K562 (cell line): ENCODE data around the gene PLCB3. TPM values are rescaled to one million over a fixed set of nuclear protein-coding genes. Genes with fewer than 3 reads are reported as not detected.
A peak's percentile ranks its signal among the peaks of the same experiment; 100 is the strongest.

ENCODE experiments used
- ATAC-seq: fragments of 200-7000 bp; cut with Tn5 transposase; 3 replicates; pipeline ENCODE4 v1.9.1; 2020; ENCODE audit warnings: moderate library complexity
- BruUV-seq: library from RNA; stranded (reverse); fragments of 400-500 nt; replicated peaks from 2 replicates; lab custom pipeline; 2021; lab: Mats Ljungman, UMichigan
- CTCF ChIA-PET: fragments of 300-600 bp; formaldehyde crosslinking; extraction: SDS; loops from one replicate; lab custom pipeline; 2021; ENCODE audit warnings: low intra/inter-chr PET ratio; lab: Yijun Ruan, JAX
- POLR2A ChIA-PET: fragments of 300-600, 350-650 bp; sonication (Branson Sonifier 250); formaldehyde crosslinking; extraction: SDS; loops from one replicate; lab custom pipeline; 2021; ENCODE audit warnings: antibody characterized with exemption, inconsistent platforms; lab: Yijun Ruan, JAX
- DNase-seq, 4 experiments: peaks; one replicate each; pipeline versions ENCODE4 v3.0.0 to v3.0.0-alpha.2; 2011 to 2018; ENCODE audit warnings: low spot score in 3 of 4, mixed read lengths in 3 of 4; ENCODE audit errors: extremely low read depth in 1 of 4
- FAIRE-seq: peaks from 2 replicates; lab custom pipeline; 2011; peaks lifted over from hg19 to GRCh38; lab: Jason Lieb, UNC
- H2AFZ ChIP-seq: 2 replicates; pipeline ENCODE4 v1.6.0; 2011; ENCODE audit warnings: low read depth, low read length, control low read depth, inconsistent platforms
- H3K27ac ChIP-seq: fragments of 200-600 bp; 3 replicates; pipeline ENCODE4 v1.8.0; 2011; ENCODE audit warnings: low read depth, mild to moderate bottlenecking, control low read depth, inconsistent platforms, low read length, moderate library complexity, mixed read lengths; ENCODE audit errors: extremely low read depth
- H3K27me3 ChIP-seq, 2 experiments: fragments of 300-600 bp in 1 of 2; 2 replicates in 1 of 2; 3 replicates in 1 of 2; pipeline versions ENCODE4 v1.6.0 to v1.8.0; 2011; ENCODE audit warnings: inconsistent platforms in 2 of 2, low read length in 2 of 2, mild to moderate bottlenecking in 1 of 2, mixed read lengths in 1 of 2, moderate library complexity in 1 of 2; ENCODE audit not compliant: control insufficient read depth in 2 of 2, insufficient read depth in 2 of 2
- H3K36me3 ChIP-seq: fragments of 300-600 bp; 3 replicates; pipeline ENCODE4 v1.8.0; 2011; ENCODE audit warnings: mild to moderate bottlenecking, low read length, inconsistent platforms; ENCODE audit not compliant: control insufficient read depth, insufficient read depth
- H3K4me1 ChIP-seq, 2 experiments: fragments of 200-600 bp in 1 of 2; replicated peaks in 1 of 2; 2 replicates in 1 of 2; 3 replicates in 1 of 2; pipeline versions ENCODE4 v1.5.1 to v1.8.0; 2011; ENCODE audit warnings: inconsistent platforms in 2 of 2, low read length in 2 of 2, mild to moderate bottlenecking in 1 of 2, mixed read lengths in 1 of 2, moderate library complexity in 1 of 2; ENCODE audit not compliant: control insufficient read depth in 2 of 2, insufficient read depth in 2 of 2
- H3K4me2 ChIP-seq: 2 replicates; pipeline ENCODE4 v1.6.1; 2011; ENCODE audit warnings: low read length, control low read depth, inconsistent platforms, mixed read lengths; ENCODE audit not compliant: insufficient read depth
- H3K4me3 ChIP-seq: fragments of 200-600 bp; sonication (generic), shearing (Covaris generic); 2 replicates; pipeline ENCODE4 v1.5.1; 2016; ENCODE audit warnings: control low read depth, inconsistent platforms
- H3K79me2 ChIP-seq: fragments of 200-600 bp; 3 replicates; pipeline ENCODE4 v1.8.0; 2011; ENCODE audit warnings: low read length, inconsistent platforms; ENCODE audit not compliant: control insufficient read depth, insufficient read depth
- H3K9ac ChIP-seq, 2 experiments: 2 replicates each; pipeline versions ENCODE4 v1.6.0 to v1.6.1; 2011; ENCODE audit warnings: low read depth in 2 of 2, low read length in 2 of 2, control low read depth in 1 of 2, inconsistent platforms in 1 of 2, mild to moderate bottlenecking in 1 of 2, mixed read lengths in 1 of 2; ENCODE audit not compliant: insufficient read depth in 1 of 2
- H3K9me1 ChIP-seq: one replicate; pipeline ENCODE4 v1.6.0; 2011; ENCODE audit warnings: inconsistent platforms, mild to moderate bottlenecking, low read length, moderate library complexity; ENCODE audit not compliant: control insufficient read depth, insufficient read depth
- H3K9me3 ChIP-seq: replicated peaks from 2 replicates; pipeline ENCODE4 v1.5.1; 2011; ENCODE audit warnings: low read depth, low read length, inconsistent platforms; ENCODE audit not compliant: control insufficient read depth, insufficient read depth
- H4K20me1 ChIP-seq: replicated peaks from 2 replicates; pipeline ENCODE4 v1.6.1; 2011; ENCODE audit warnings: low read length, inconsistent platforms, mixed read lengths; ENCODE audit not compliant: control insufficient read depth, insufficient read depth
- CREB1 ChIP-seq, 2 experiments: sonication (generic) in 1 of 2; formaldehyde crosslinking in 1 of 2; IDR thresholded peaks; 2 replicates each; pipeline versions ENCODE4 v1.6.1 to v1.8.0; 2012 to 2022; ENCODE audit warnings: inconsistent platforms in 1 of 2, mild to moderate bottlenecking in 1 of 2, missing genetic modification reagents in 1 of 2, moderate library complexity in 1 of 2
- DLX4 ChIP-seq: fragments of 250-450 bp; sonication (Bioruptor Pico); IDR thresholded peaks from 2 replicates; pipeline ENCODE4 v1.6.1; 2021; ENCODE audit warnings: mild to moderate bottlenecking
- ETV6 ChIP-seq, 3 experiments: fragments of 150-350 bp in 1 of 3; sonication (generic) in 1 of 3; formaldehyde crosslinking in 1 of 3; IDR thresholded peaks; 2 replicates each; pipeline versions ENCODE4 v1.6.1 to v1.8.0; 2014 to 2022; ENCODE audit warnings: borderline replicate concordance in 2 of 3, low read depth in 2 of 3, antibody characterized with exemption in 1 of 3, low read length in 1 of 3, mild to moderate bottlenecking in 1 of 3, missing genetic modification reagents in 1 of 3
- FOXP1 ChIP-seq: sonication (generic); formaldehyde crosslinking; IDR thresholded peaks from 2 replicates; pipeline ENCODE4 v1.8.0; 2022; ENCODE audit warnings: mild to moderate bottlenecking, missing genetic modification reagents
- JUN ChIP-seq, 2 experiments: sonication (generic) in 1 of 2; formaldehyde crosslinking in 1 of 2; IDR thresholded peaks; 2 replicates each; pipeline versions ENCODE4 v1.6.1 to v1.8.0; 2012 to 2022; ENCODE audit warnings: borderline replicate concordance in 2 of 2, mild to moderate bottlenecking in 2 of 2, improper control_type of control experiment in 1 of 2, low read depth in 1 of 2, low read length in 1 of 2, missing genetic modification reagents in 1 of 2
- KDM5B ChIP-seq: fragments of 200-600 bp; sonication (generic); IDR thresholded peaks from 2 replicates; pipeline ENCODE4 v1.6.1; 2012; ENCODE audit warnings: low read depth, mild to moderate bottlenecking, moderate library complexity, low read length, control low read depth, inconsistent platforms; ENCODE audit not compliant: insufficient replicate concordance
- NR4A1 ChIP-seq, 2 experiments: fragments of 250-450 bp in 1 of 2; fragments of 450-650 bp in 1 of 2; sonication (Bioruptor Pico) in 1 of 2; IDR thresholded peaks; 2 replicates each; pipeline versions ENCODE4 v1.4.0 to v1.6.1; 2016 to 2020; ENCODE audit warnings: mild to moderate bottlenecking in 2 of 2, missing compliant biosample characterization in 1 of 2, missing genetic modification characterization in 1 of 2, moderate library complexity in 1 of 2
- RCOR1 ChIP-seq, 2 experiments: IDR thresholded peaks; 2 replicates each; pipeline ENCODE4 v1.6.1; 2012; ENCODE audit warnings: low read depth in 2 of 2, low read length in 2 of 2, borderline replicate concordance in 1 of 2, improper control_type of control experiment in 1 of 2
- SP2 ChIP-seq: IDR thresholded peaks from 2 replicates; pipeline ENCODE4 v1.6.1; 2011; ENCODE audit warnings: mild to moderate bottlenecking, low read depth, low read length, moderate library complexity; ENCODE audit not compliant: poor library complexity, severe bottlenecking; ENCODE audit errors: extremely low read depth
- ZNF408 ChIP-seq: fragments of 250-450 bp; sonication (Bioruptor Pico); IDR thresholded peaks from 2 replicates; pipeline ENCODE4 v1.4.0; 2020; ENCODE audit warnings: low read depth, mild to moderate bottlenecking, moderate library complexity
- ZNF561 ChIP-seq: fragments of 450-650 bp; formaldehyde crosslinking; conservative IDR thresholded peaks from 2 replicates; pipeline ENCODE4 v1.4.0; 2020; ENCODE audit warnings: mild to moderate bottlenecking, moderate library complexity
- ZNF707 ChIP-seq: fragments of 250-450 bp; sonication (Bioruptor Pico); conservative IDR thresholded peaks from 2 replicates; pipeline ENCODE4 v1.8.0; 2022; ENCODE audit warnings: inconsistent platforms, mild to moderate bottlenecking, moderate library complexity
- ZNF830 ChIP-seq: fragments of 250-450 bp; sonication (Bioruptor Pico); IDR thresholded peaks from 2 replicates; pipeline ENCODE4 v1.5.0; 2021; ENCODE audit warnings: mild to moderate bottlenecking
- ZZZ3 ChIP-seq: fragments of 450-650 bp; IDR thresholded peaks from 2 replicates; pipeline ENCODE4 v1.6.1; 2016; ENCODE audit warnings: antibody characterized with exemption, mild to moderate bottlenecking, moderate library complexity
- WGBS: fragments of 100-300 bp; shearing (Covaris generic); methylation state at CpG from one replicate; pipeline ENCODE4 v1.1.6; 2016; ENCODE audit warnings: low coverage, mixed read lengths; ENCODE audit not compliant: insufficient coverage; ENCODE audit errors: missing lambda C conversion rate; 5-methylcytosine and 5-hydroxymethylcytosine counted together
- in situ Hi-C: fragments of 300-500 bp; cut with MboI; formaldehyde crosslinking; loops from 4 replicates; pipeline ENCODE4 v1.15.0; 2018; ENCODE audit warnings: inconsistent platforms, mixed read lengths
- intact Hi-C: fragments of 100-400 bp; cut with micrococcal nuclease; formaldehyde crosslinking; loops from 2 replicates; pipeline ENCODE4 v1.14.2; 2022
- polyA plus RNA-seq, 8 experiments: library from polyadenylated mRNA; depleted of rRNA in 4 of 8; stranded (reverse) in 5 of 8; unstranded in 3 of 8; fragments of >200 nt; fragmentation: Nextera tagmentation in 2 of 8; fragmentation: Illumina TruSeq in 1 of 8; extraction: Ambion mirVana in 2 of 8; extraction: Trizol in 1 of 8; gene quantifications; 2 replicates each; pipeline versions ENCODE4 v1.2.1 to v1.2.3, GENCODE V29; 2011 to 2014; ENCODE audit warnings: inconsistent platforms in 1 of 8, missing spikeins in 1 of 8
- total RNA-seq, 7 experiments: library from RNA; depleted of rRNA in 6 of 7; stranded (reverse); fragments of >200 nt in 6 of 7; fragmentation: Illumina TruSeq in 2 of 7; extraction: Trizol in 2 of 7; gene quantifications; 2 replicates each; pipeline versions ENCODE4 v1.2.1 to v1.2.3, GENCODE V29; 2011 to 2021; ENCODE audit warnings: low replicate concordance in 1 of 7
- TF ChIP-seq, protein P1 (sequence below): sonication (generic); formaldehyde crosslinking; IDR thresholded peaks from 2 replicates; pipeline ENCODE4 v1.8.1; 2022; ENCODE audit warnings: missing genetic modification reagents
- TF ChIP-seq, protein P2 (sequence below): IDR thresholded peaks from 2 replicates; pipeline ENCODE4 v1.6.1; 2011; ENCODE audit not compliant: insufficient read length; ENCODE audit errors: extremely low read depth

The PLCB3 gene
- total and polyA plus RNA-seq, 9 of the 15 experiments (the other 6 are each of a cell fraction or from before 2014, with no cell fraction given): 0.31 to 44.8 (median 14.6) TPM

- Histone ChIP-seq H3K9me3 (no peaks in the 10 kb centered on the region), H2AFZ (peak overlapping the region; percentile 78; the same call in 1 of the 2 replicates), H3K4me3 (peak overlapping the region; percentile 60), H3K27me3 (no peaks in the 10 kb centered on the region), H4K20me1 (no peaks in the 10 kb centered on the region), H3K79me2 (peaks cover 43% of the 10 kb centered on the region), H3K9me1 (peaks cover 3% of the 10 kb centered on the region), H3K4me1 (peaks cover 32 to 59% of the 10 kb centered on the region in 2 experiments), H3K36me3 (peaks cover 43% of the 10 kb centered on the region), H3K9ac (peak overlapping the region; percentile 89 to 99), H3K27ac (peak overlapping the region; percentile 96), H3K4me2 (peak overlapping the region; percentile 92)
- CTCF ChIA-PET: interaction anchor here (2.6 kb wide), 1 partner anchor 65 kb away, joined by 11 read pairs; no protein-coding TSS in a partner anchor
- FAIRE-seq (peak; percentile 72), ATAC-seq (peak; percentile 59), DNase-seq (peak; percentile 36 to 79 (median 48))
- POLR2A ChIA-PET: interaction anchor here (0.6 to 5.7 kb wide), 17 partner anchors 12 to 1459 kb away, joined by 3 to 58 read pairs (median 5); partner anchors contain the start of genes BAD, CATSPERZ, ESRRA and FERMT3
- WGBS: under 1% methylated on average over 23 of the region's 34 CpGs
- in situ Hi-C loops: no loop called here
- BruUV-seq: no TSS peak
- intact Hi-C loops: loop anchor here (2.0 kb wide), 1 partner anchor 22 kb away; the partner anchor contains the start of gene PPP1R14B
- peak; percentile 17; the same call in 1 of the 2 replicates for TF ChIP-seq JUN (IDR thresholded peaks at IDR 0.05; ENCODE audit: borderline replicate concordance, low read depth, low read length)
- TF ChIP-seq JUN (CRISPR knock-in tag; IDR thresholded peaks at IDR 0.05; ENCODE audit: borderline replicate concordance): no peak
- TF ChIP-seq ZNF707: no peak
- no peak for TF ChIP-seq CREB1 (IDR thresholded peaks at IDR 0.05)
- TF ChIP-seq CREB1 (CRISPR knock-in tag; IDR thresholded peaks at IDR 0.05): peak; percentile 71; the same call in 1 of the 2 replicates
- TF ChIP-seq ETV6 (IDR thresholded peaks at IDR 0.05; ENCODE audit: borderline replicate concordance in 1 of 2, low read depth in 2 of 2, low read length in 1 of 2): no peak; a peak in 1 of 4 replicates
- no peak for TF ChIP-seq ETV6 (CRISPR knock-in tag; IDR thresholded peaks at IDR 0.05; ENCODE audit: borderline replicate concordance)
- no peak for TF ChIP-seq FOXP1
- TF ChIP-seq DLX4 (CRISPR knock-in tag): no peak
- peak in 1 of 2 experiments; percentile 60; a peak in 2 of 4 replicates for TF ChIP-seq RCOR1 (IDR thresholded peaks at IDR 0.05; ENCODE audit: borderline replicate concordance in 1 of 2, low read depth in 2 of 2, low read length in 2 of 2)
- TF ChIP-seq ZNF830: 0 out of 2 replicates have a peak, but pooled peaks have one; percentile 18
- no peak for TF ChIP-seq ZNF408 (CRISPR knock-in tag)
- TF ChIP-seq, protein P1, sequence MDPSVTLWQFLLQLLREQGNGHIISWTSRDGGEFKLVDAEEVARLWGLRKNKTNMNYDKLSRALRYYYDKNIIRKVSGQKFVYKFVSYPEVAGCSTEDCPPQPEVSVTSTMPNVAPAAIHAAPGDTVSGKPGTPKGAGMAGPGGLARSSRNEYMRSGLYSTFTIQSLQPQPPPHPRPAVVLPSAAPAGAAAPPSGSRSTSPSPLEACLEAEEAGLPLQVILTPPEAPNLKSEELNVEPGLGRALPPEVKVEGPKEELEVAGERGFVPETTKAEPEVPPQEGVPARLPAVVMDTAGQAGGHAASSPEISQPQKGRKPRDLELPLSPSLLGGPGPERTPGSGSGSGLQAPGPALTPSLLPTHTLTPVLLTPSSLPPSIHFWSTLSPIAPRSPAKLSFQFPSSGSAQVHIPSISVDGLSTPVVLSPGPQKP: no peak
- no peak for TF ChIP-seq ZZZ3
- no peak for TF ChIP-seq NR4A1 (CRISPR knock-in tag; IDR thresholded peaks at IDR 0.05)
- no peak; the same call in 1 of the 2 replicates for TF ChIP-seq NR4A1 (tag; IDR thresholded peaks at IDR 0.05)
- TF ChIP-seq, protein P2, sequence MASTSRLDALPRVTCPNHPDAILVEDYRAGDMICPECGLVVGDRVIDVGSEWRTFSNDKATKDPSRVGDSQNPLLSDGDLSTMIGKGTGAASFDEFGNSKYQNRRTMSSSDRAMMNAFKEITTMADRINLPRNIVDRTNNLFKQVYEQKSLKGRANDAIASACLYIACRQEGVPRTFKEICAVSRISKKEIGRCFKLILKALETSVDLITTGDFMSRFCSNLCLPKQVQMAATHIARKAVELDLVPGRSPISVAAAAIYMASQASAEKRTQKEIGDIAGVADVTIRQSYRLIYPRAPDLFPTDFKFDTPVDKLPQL: no peak
- TF ChIP-seq SP2: no peak
- no peak for TF ChIP-seq ZNF561 (CRISPR knock-in tag)
- TF ChIP-seq KDM5B: peak; percentile 37
Observed at GRCh38 chr11:64268893-64269539, 17.7 kb downstream of the PLCB3 start.
